Measurements from ENCODE around the gene AMOTL2.

Gene AMOTL2

GRCh38 chr3:134363381-134363755 is 10.9 kb downstream of the AMOTL2 start:
- peaks cover 24% of the 10 kb centered on the region for H3K79me2 ChIP-seq (ENCODE audit: control insufficient read depth, insufficient read depth, low read length)
- peak overlapping the region; percentile 57 for H3K9ac ChIP-seq (ENCODE audit: low read length)
- no CpG with 5 or more reads among the region's 3 CpGs for WGBS (ENCODE audit: extremely low coverage, insufficient coverage, low lambda C conversion rate)
- peak overlapping the region; percentile 90 for H3K18ac ChIP-seq (ENCODE audit: low read length)
- peak overlapping the region; percentile 84 for H3K56ac ChIP-seq (ENCODE audit: low read length)
- H3K23ac ChIP-seq (ENCODE audit: low read length), result peak overlapping the region; percentile 52
- peak overlapping the region; percentile 0 for H4K8ac ChIP-seq (ENCODE audit: low read depth, low read length)
- no peaks in the 10 kb centered on the region for H3K27me3 ChIP-seq (ENCODE audit: insufficient read depth, low read length, poor library complexity)
- H2BK120ac ChIP-seq (ENCODE audit: low read depth, low read length), result peak overlapping the region; percentile 76
- peak overlapping the region; percentile 69 for H3K27ac ChIP-seq (ENCODE audit: low read depth, low read length)
- no peak overlapping the region for H3K4me3 ChIP-seq (ENCODE audit: low read length)
- no peak overlapping the region for H2BK15ac ChIP-seq (replicated peaks; ENCODE audit: low read depth)
- peak overlapping the region; percentile 20 for H2AK5ac ChIP-seq (ENCODE audit: low read length)
- H2BK5ac ChIP-seq (ENCODE audit: low read length), result peak overlapping the region; percentile 92
- H3K4me1 ChIP-seq (ENCODE audit: control insufficient read depth, low read depth, low read length), result peaks cover 18% of the 10 kb centered on the region
- peak overlapping the region; percentile 70 for H3K4ac ChIP-seq (ENCODE audit: low read depth, low read length)
- H3K79me1 ChIP-seq (ENCODE audit: low read length), result peaks cover 16% of the 10 kb centered on the region
- no peak overlapping the region for H4K5ac ChIP-seq (ENCODE audit: low read length)
- no peak overlapping the region for H3K4me2 ChIP-seq (ENCODE audit: low read length)
- no peak for DNase-seq
- H3K36me3 ChIP-seq (ENCODE audit: control insufficient read depth, insufficient read depth, low read length), result peaks cover 40% of the 10 kb centered on the region

- Histone ChIP-seq H2BK15ac (replicated peaks; ENCODE audit: low read depth) (no peak overlapping the region), H2AK5ac (ENCODE audit: low read length) (peak overlapping the region; percentile 20), H3K4me3 (ENCODE audit: low read length) (no peak overlapping the region), H2BK5ac (ENCODE audit: low read length) (peak overlapping the region; percentile 92), H3K9ac (ENCODE audit: low read length) (peak overlapping the region; percentile 57), H3K4me2 (ENCODE audit: low read length) (no peak overlapping the region), H3K56ac (ENCODE audit: low read length) (peak overlapping the region; percentile 84), H3K18ac (ENCODE audit: low read length) (peak overlapping the region; percentile 90), H3K23ac (ENCODE audit: low read length) (peak overlapping the region; percentile 12), H4K8ac (ENCODE audit: low read depth, low read length) (no peak overlapping the region), H4K5ac (ENCODE audit: low read length) (no peak overlapping the region), H3K4ac (ENCODE audit: low read depth, low read length) (no peak overlapping the region), H3K36me3 (ENCODE audit: control insufficient read depth, insufficient read depth, low read length) (peaks cover 44% of the 10 kb centered on the region), H3K27ac (ENCODE audit: low read depth, low read length) (peak overlapping the region; percentile 36), H3K79me2 (ENCODE audit: control insufficient read depth, insufficient read depth, low read length) (peaks cover 23% of the 10 kb centered on the region), H3K4me1 (ENCODE audit: control insufficient read depth, low read depth, low read length) (peaks cover 19% of the 10 kb centered on the region), H3K79me1 (ENCODE audit: low read length) (peaks cover 16% of the 10 kb centered on the region), H3K27me3 (ENCODE audit: insufficient read depth, low read length, poor library complexity) (no peaks in the 10 kb centered on the region), H2BK120ac (ENCODE audit: low read depth, low read length) (peak overlapping the region; percentile 76)
- WGBS (ENCODE audit: extremely low coverage, insufficient coverage, low lambda C conversion rate), result no CpG with 5 or more reads among the region's 6 CpGs
- DNase-seq, result no peak
These were observed 11.4 kb downstream of the AMOTL2 start for GRCh38 chr3:134362670-134363380.

- Histone ChIP-seq H3K4ac (ENCODE audit: low read depth, low read length) (no peak overlapping the region), H3K27me3 (ENCODE audit: insufficient read depth, low read length, poor library complexity) (no peaks in the 10 kb centered on the region), H4K8ac (ENCODE audit: low read depth, low read length) (no peak overlapping the region), H3K9ac (ENCODE audit: low read length) (no peak overlapping the region), H3K23ac (ENCODE audit: low read length) (no peak overlapping the region), H3K79me1 (ENCODE audit: low read length) (peaks cover 19% of the 10 kb centered on the region), H2BK15ac (replicated peaks; ENCODE audit: low read depth) (no peak overlapping the region), H3K4me1 (ENCODE audit: control insufficient read depth, low read depth, low read length) (peaks cover 23% of the 10 kb centered on the region), H3K56ac (ENCODE audit: low read length) (no peak overlapping the region), H2BK5ac (ENCODE audit: low read length) (no peak overlapping the region), H2AK5ac (ENCODE audit: low read length) (no peak overlapping the region), H3K18ac (ENCODE audit: low read length) (no peak overlapping the region), H3K27ac (ENCODE audit: low read depth, low read length) (no peak overlapping the region), H3K4me2 (ENCODE audit: low read length) (no peak overlapping the region), H3K36me3 (ENCODE audit: control insufficient read depth, insufficient read depth, low read length) (peaks cover 48% of the 10 kb centered on the region), H2BK120ac (ENCODE audit: low read depth, low read length) (no peak overlapping the region), H4K5ac (ENCODE audit: low read length) (no peak overlapping the region), H3K79me2 (ENCODE audit: control insufficient read depth, insufficient read depth, low read length) (peaks cover 26% of the 10 kb centered on the region), H3K4me3 (ENCODE audit: low read length) (no peak overlapping the region)
- WGBS (ENCODE audit: extremely low coverage, insufficient coverage, low lambda C conversion rate), result no CpG with 5 or more reads among the region's 6 CpGs
- DNase-seq, result no peak
These were observed 12.0 kb downstream of the AMOTL2 start for GRCh38 chr3:134362221-134362620.

- H3K79me1 ChIP-seq (ENCODE audit: low read length), result peaks cover 19% of the 10 kb centered on the region
- H3K27ac ChIP-seq (ENCODE audit: low read depth, low read length), result peak overlapping the region; percentile 22
- H2AK5ac ChIP-seq (ENCODE audit: low read length), result no peak overlapping the region
These were observed 12.9 kb downstream of the AMOTL2 start for GRCh38 chr3:134361162-134361835.

GRCh38 chr3:134360046-134360445 is 14.2 kb downstream of the AMOTL2 start:
- no peak overlapping the region for H3K18ac ChIP-seq (ENCODE audit: low read length)
- H3K23ac ChIP-seq (ENCODE audit: low read length), result no peak overlapping the region
- peaks cover 46% of the 10 kb centered on the region for H3K36me3 ChIP-seq (ENCODE audit: control insufficient read depth, insufficient read depth, low read length)
- peaks cover 17% of the 10 kb centered on the region for H3K4me1 ChIP-seq (ENCODE audit: control insufficient read depth, low read depth, low read length)
- H3K79me2 ChIP-seq (ENCODE audit: control insufficient read depth, insufficient read depth, low read length), result peaks cover 30% of the 10 kb centered on the region
- no peak overlapping the region for H3K4me3 ChIP-seq (ENCODE audit: low read length)
- no CpG with 5 or more reads among the region's 12 CpGs for WGBS (ENCODE audit: extremely low coverage, insufficient coverage, low lambda C conversion rate)
- DNase-seq, result no peak
- H3K56ac ChIP-seq (ENCODE audit: low read length), result peak overlapping the region; percentile 26
- H2BK120ac ChIP-seq (ENCODE audit: low read depth, low read length), result no peak overlapping the region
- no peak overlapping the region for H2BK15ac ChIP-seq (replicated peaks; ENCODE audit: low read depth)
- no peak overlapping the region for H3K27ac ChIP-seq (ENCODE audit: low read depth, low read length)
- H4K8ac ChIP-seq (ENCODE audit: low read depth, low read length), result no peak overlapping the region
- no peak overlapping the region for H3K4ac ChIP-seq (ENCODE audit: low read depth, low read length)
- no peak overlapping the region for H4K5ac ChIP-seq (ENCODE audit: low read length)
- peaks cover 21% of the 10 kb centered on the region for H3K79me1 ChIP-seq (ENCODE audit: low read length)
- no peak overlapping the region for H3K9ac ChIP-seq (ENCODE audit: low read length)
- H3K27me3 ChIP-seq (ENCODE audit: insufficient read depth, low read length, poor library complexity), result no peaks in the 10 kb centered on the region
- H2BK5ac ChIP-seq (ENCODE audit: low read length), result no peak overlapping the region
- no peak overlapping the region for H2AK5ac ChIP-seq (ENCODE audit: low read length)
- H3K4me2 ChIP-seq (ENCODE audit: low read length), result no peak overlapping the region

More at GRCh38 chr3:134361162-134361835, 12.9 kb downstream of the AMOTL2 start:
- no peak overlapping the region for H3K9ac ChIP-seq (ENCODE audit: low read length)
- no peak overlapping the region for H3K56ac ChIP-seq (ENCODE audit: low read length)
- no peak overlapping the region for H2BK5ac ChIP-seq (ENCODE audit: low read length)
- no peak overlapping the region for H3K23ac ChIP-seq (ENCODE audit: low read length)
- H3K4me2 ChIP-seq (ENCODE audit: low read length), result no peak overlapping the region
- H2BK120ac ChIP-seq (ENCODE audit: low read depth, low read length), result no peak overlapping the region
- H3K79me2 ChIP-seq (ENCODE audit: control insufficient read depth, insufficient read depth, low read length), result peaks cover 30% of the 10 kb centered on the region
- no peak overlapping the region for H4K5ac ChIP-seq (ENCODE audit: low read length)
- no peak for DNase-seq
- H3K36me3 ChIP-seq (ENCODE audit: control insufficient read depth, insufficient read depth, low read length), result peaks cover 54% of the 10 kb centered on the region
- WGBS (ENCODE audit: extremely low coverage, insufficient coverage, low lambda C conversion rate), result no CpG with 5 or more reads among the region's 33 CpGs
- H3K18ac ChIP-seq (ENCODE audit: low read length), result no peak overlapping the region
- H2BK15ac ChIP-seq (replicated peaks; ENCODE audit: low read depth), result no peak overlapping the region
- H3K27me3 ChIP-seq (ENCODE audit: insufficient read depth, low read length, poor library complexity), result no peaks in the 10 kb centered on the region
- no peak overlapping the region for H3K4me3 ChIP-seq (ENCODE audit: low read length)
- H3K4me1 ChIP-seq (ENCODE audit: control insufficient read depth, low read depth, low read length), result peaks cover 23% of the 10 kb centered on the region
- H3K4ac ChIP-seq (ENCODE audit: low read depth, low read length), result no peak overlapping the region
- no peak overlapping the region for H4K8ac ChIP-seq (ENCODE audit: low read depth, low read length)

All from mesendoderm (in vitro differentiated cells).